K562 (cell line): ENCODE results near the gene MASP1. TPM values are rescaled to one million over a fixed set of nuclear protein-coding genes. Genes with fewer than 3 reads are reported as not detected.

ENCODE experiments used
- ATAC-seq: fragments of 200-7000 bp; cut with Tn5 transposase; 3 replicates; pipeline ENCODE4 v1.9.1; 2020; ENCODE audit warnings: moderate library complexity
- BruUV-seq: library from RNA; stranded (reverse); fragments of 400-500 nt; replicated peaks from 2 replicates; lab custom pipeline; 2021; lab: Mats Ljungman, UMichigan
- CTCF ChIA-PET: fragments of 300-600 bp; formaldehyde crosslinking; extraction: SDS; loops from one replicate; lab custom pipeline; 2021; ENCODE audit warnings: low intra/inter-chr PET ratio; lab: Yijun Ruan, JAX
- POLR2A ChIA-PET: fragments of 300-600, 350-650 bp; sonication (Branson Sonifier 250); formaldehyde crosslinking; extraction: SDS; loops from one replicate; lab custom pipeline; 2021; ENCODE audit warnings: antibody characterized with exemption, inconsistent platforms; lab: Yijun Ruan, JAX
- DNase-seq, 4 experiments: peaks; one replicate each; pipeline versions ENCODE4 v3.0.0 to v3.0.0-alpha.2; 2011 to 2018; ENCODE audit warnings: low spot score in 3 of 4, mixed read lengths in 3 of 4; ENCODE audit errors: extremely low read depth in 1 of 4
- FAIRE-seq: peaks from 2 replicates; lab custom pipeline; 2011; peaks lifted over from hg19 to GRCh38; lab: Jason Lieb, UNC
- H2AFZ ChIP-seq: 2 replicates; pipeline ENCODE4 v1.6.0; 2011; ENCODE audit warnings: low read depth, low read length, control low read depth, inconsistent platforms
- H3K27ac ChIP-seq: fragments of 200-600 bp; 3 replicates; pipeline ENCODE4 v1.8.0; 2011; ENCODE audit warnings: low read depth, mild to moderate bottlenecking, control low read depth, inconsistent platforms, low read length, moderate library complexity, mixed read lengths; ENCODE audit errors: extremely low read depth
- H3K27me3 ChIP-seq, 2 experiments: fragments of 300-600 bp in 1 of 2; 2 replicates in 1 of 2; 3 replicates in 1 of 2; pipeline versions ENCODE4 v1.6.0 to v1.8.0; 2011; ENCODE audit warnings: inconsistent platforms in 2 of 2, low read length in 2 of 2, mild to moderate bottlenecking in 1 of 2, mixed read lengths in 1 of 2, moderate library complexity in 1 of 2; ENCODE audit not compliant: control insufficient read depth in 2 of 2, insufficient read depth in 2 of 2
- H3K36me3 ChIP-seq: fragments of 300-600 bp; 3 replicates; pipeline ENCODE4 v1.8.0; 2011; ENCODE audit warnings: mild to moderate bottlenecking, low read length, inconsistent platforms; ENCODE audit not compliant: control insufficient read depth, insufficient read depth
- H3K4me1 ChIP-seq, 2 experiments: fragments of 200-600 bp in 1 of 2; replicated peaks in 1 of 2; 2 replicates in 1 of 2; 3 replicates in 1 of 2; pipeline versions ENCODE4 v1.5.1 to v1.8.0; 2011; ENCODE audit warnings: inconsistent platforms in 2 of 2, low read length in 2 of 2, mild to moderate bottlenecking in 1 of 2, mixed read lengths in 1 of 2, moderate library complexity in 1 of 2; ENCODE audit not compliant: control insufficient read depth in 2 of 2, insufficient read depth in 2 of 2
- H3K4me2 ChIP-seq: 2 replicates; pipeline ENCODE4 v1.6.1; 2011; ENCODE audit warnings: low read length, control low read depth, inconsistent platforms, mixed read lengths; ENCODE audit not compliant: insufficient read depth
- H3K4me3 ChIP-seq: fragments of 200-600 bp; sonication (generic), shearing (Covaris generic); 2 replicates; pipeline ENCODE4 v1.5.1; 2016; ENCODE audit warnings: control low read depth, inconsistent platforms
- H3K79me2 ChIP-seq: fragments of 200-600 bp; 3 replicates; pipeline ENCODE4 v1.8.0; 2011; ENCODE audit warnings: low read length, inconsistent platforms; ENCODE audit not compliant: control insufficient read depth, insufficient read depth
- H3K9ac ChIP-seq, 2 experiments: 2 replicates each; pipeline versions ENCODE4 v1.6.0 to v1.6.1; 2011; ENCODE audit warnings: low read depth in 2 of 2, low read length in 2 of 2, control low read depth in 1 of 2, inconsistent platforms in 1 of 2, mild to moderate bottlenecking in 1 of 2, mixed read lengths in 1 of 2; ENCODE audit not compliant: insufficient read depth in 1 of 2
- H3K9me1 ChIP-seq: one replicate; pipeline ENCODE4 v1.6.0; 2011; ENCODE audit warnings: inconsistent platforms, mild to moderate bottlenecking, low read length, moderate library complexity; ENCODE audit not compliant: control insufficient read depth, insufficient read depth
- H3K9me3 ChIP-seq: replicated peaks from 2 replicates; pipeline ENCODE4 v1.5.1; 2011; ENCODE audit warnings: low read depth, low read length, inconsistent platforms; ENCODE audit not compliant: control insufficient read depth, insufficient read depth
- H4K20me1 ChIP-seq: replicated peaks from 2 replicates; pipeline ENCODE4 v1.6.1; 2011; ENCODE audit warnings: low read length, inconsistent platforms, mixed read lengths; ENCODE audit not compliant: control insufficient read depth, insufficient read depth
- ARID2 ChIP-seq: fragments of 450-650 bp; IDR thresholded peaks from 2 replicates; pipeline ENCODE4 v1.6.1; 2017; ENCODE audit warnings: antibody characterized with exemption, mild to moderate bottlenecking
- CC2D1A ChIP-seq: fragments of 450-650 bp; IDR thresholded peaks from 2 replicates; pipeline ENCODE4 v1.6.1; 2017; ENCODE audit warnings: mild to moderate bottlenecking
- HNRNPH1 ChIP-seq: fragments of 200-400 bp; formaldehyde crosslinking; optimal IDR thresholded peaks from 2 replicates; pipeline ENCODE3; 2017; ENCODE audit warnings: low read depth, mild to moderate bottlenecking, low read length, moderate library complexity
- PTTG1 ChIP-seq: fragments of 450-650 bp; IDR thresholded peaks from 2 replicates; pipeline ENCODE4 v1.6.1; 2016; ENCODE audit warnings: low read depth, mild to moderate bottlenecking, missing genetic modification characterization, missing compliant biosample characterization
- SMC3 ChIP-seq: conservative IDR thresholded peaks from 2 replicates; pipeline ENCODE4 v1.6.1; 2011; ENCODE audit warnings: low read depth, low read length, improper control_type of control experiment; ENCODE audit not compliant: insufficient read depth
- ZNF282 ChIP-seq: sonication (generic); formaldehyde crosslinking; IDR thresholded peaks from 2 replicates; pipeline ENCODE4 v1.8.1; 2023; ENCODE audit warnings: missing genetic modification reagents
- ZNF384 ChIP-seq: IDR thresholded peaks from 2 replicates; pipeline ENCODE4 v1.6.1; 2012; ENCODE audit warnings: low read depth, low read length, improper control_type of control experiment
- WGBS: fragments of 100-300 bp; shearing (Covaris generic); methylation state at CpG from one replicate; pipeline ENCODE4 v1.1.6; 2016; ENCODE audit warnings: low coverage, mixed read lengths; ENCODE audit not compliant: insufficient coverage; ENCODE audit errors: missing lambda C conversion rate; 5-methylcytosine and 5-hydroxymethylcytosine counted together
- in situ Hi-C: fragments of 300-500 bp; cut with MboI; formaldehyde crosslinking; loops from 4 replicates; pipeline ENCODE4 v1.15.0; 2018; ENCODE audit warnings: inconsistent platforms, mixed read lengths
- intact Hi-C: fragments of 100-400 bp; cut with micrococcal nuclease; formaldehyde crosslinking; loops from 2 replicates; pipeline ENCODE4 v1.14.2; 2022
- polyA plus RNA-seq, 8 experiments: library from polyadenylated mRNA; depleted of rRNA in 4 of 8; stranded (reverse) in 5 of 8; unstranded in 3 of 8; fragments of >200 nt; fragmentation: Nextera tagmentation in 2 of 8; fragmentation: Illumina TruSeq in 1 of 8; extraction: Ambion mirVana in 2 of 8; extraction: Trizol in 1 of 8; gene quantifications; 2 replicates each; pipeline versions ENCODE4 v1.2.1 to v1.2.3, GENCODE V29; 2011 to 2014; ENCODE audit warnings: inconsistent platforms in 1 of 8, missing spikeins in 1 of 8
- total RNA-seq, 7 experiments: library from RNA; depleted of rRNA in 6 of 7; stranded (reverse); fragments of >200 nt in 6 of 7; fragmentation: Illumina TruSeq in 2 of 7; extraction: Trizol in 2 of 7; gene quantifications; 2 replicates each; pipeline versions ENCODE4 v1.2.1 to v1.2.3, GENCODE V29; 2011 to 2021; ENCODE audit warnings: low replicate concordance in 1 of 7
- TF ChIP-seq, protein P1 (sequence below), 3 experiments: IDR thresholded peaks in 2 of 3; conservative IDR thresholded peaks in 1 of 3; 2 replicates each; pipeline ENCODE4 v1.5.1; 2011 to 2012; ENCODE audit warnings: low read length in 3 of 3, mild to moderate bottlenecking in 3 of 3, control low read depth in 2 of 3, improper control_type of control experiment in 1 of 3, inconsistent platforms in 1 of 3, low read depth in 1 of 3, mixed read lengths in 1 of 3, moderate library complexity in 1 of 3; ENCODE audit not compliant: insufficient read depth in 2 of 3
- TF ChIP-seq, protein P2 (sequence below), 2 experiments: fragments of 450-650 bp; formaldehyde crosslinking in 1 of 2; IDR thresholded peaks; 2 replicates each; pipeline versions ENCODE4 v1.4.0 to v1.6.1; 2014 to 2020; ENCODE audit warnings: mild to moderate bottlenecking in 2 of 2, borderline replicate concordance in 1 of 2, low read depth in 1 of 2

The MASP1 gene
- total and polyA plus RNA-seq, 9 of the 15 experiments (the other 6 are each of a cell fraction or from before 2014, with no cell fraction given), result 0.03 to 0.24 (median 0.20) TPM; not detected in 3

DNA sequence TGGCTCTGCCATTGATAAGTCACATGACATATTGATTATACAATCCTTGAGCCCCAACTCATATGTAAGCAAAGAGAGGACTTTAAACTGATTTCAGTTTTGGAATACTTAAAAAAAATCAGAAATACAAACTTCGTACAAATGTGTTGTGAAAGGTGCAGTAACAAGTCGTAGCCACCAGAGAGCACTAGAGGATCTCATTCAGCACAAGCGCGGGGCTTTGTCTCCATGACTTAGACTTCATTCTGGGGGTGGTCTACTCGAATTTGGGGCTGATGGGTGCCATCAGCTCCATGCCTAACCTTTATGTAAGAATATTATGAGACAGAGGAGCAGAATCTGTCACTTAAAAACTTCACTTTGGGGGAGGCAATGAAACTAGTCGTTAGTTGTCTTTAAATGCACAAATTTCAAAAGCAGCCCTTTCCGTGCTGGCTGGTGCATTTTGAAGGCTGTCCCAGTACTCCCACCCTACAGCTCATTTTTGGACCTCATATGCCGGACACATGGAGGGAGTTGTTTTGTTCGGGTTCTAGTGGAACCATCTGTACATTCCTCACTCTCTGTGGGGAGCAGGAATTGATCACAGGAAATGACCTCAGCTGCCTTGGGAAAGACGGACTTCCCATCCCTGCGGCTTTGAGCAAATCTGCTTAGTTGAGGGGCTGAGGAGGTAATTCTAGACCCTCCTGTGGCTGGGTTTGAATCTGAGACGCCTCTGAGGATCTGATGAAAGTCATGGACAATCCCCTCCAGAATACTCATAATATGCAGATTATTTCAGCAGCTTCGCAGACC is 27.5 kb upstream of the MASP1 start:
- H3K4me1 ChIP-seq, result no peaks in the 10 kb centered on the region; a peak in 1 of 5 replicates
- FAIRE-seq, result peak; percentile 93
- H3K79me2 ChIP-seq, result no peaks in the 10 kb centered on the region
- ChIA-PET CTCF (interaction anchor here (0.5 to 6.0 kb wide), 9 partner anchors 24 to 1636 kb away, joined by 3 to 147 read pairs (median 3); no protein-coding TSS in a partner anchor), POLR2A (interaction anchor here (0.7 to 2.9 kb wide), 4 partner anchors 14 to 360 kb away, joined by 3 to 15 read pairs (median 4); no protein-coding TSS in a partner anchor)
- H3K36me3 ChIP-seq, result no peaks in the 10 kb centered on the region
- H3K9ac ChIP-seq, result no peak overlapping the region; a peak in 1 of 4 replicates
- no peaks in the 10 kb centered on the region for H3K9me1 ChIP-seq
- H3K27ac ChIP-seq, result no peak overlapping the region
- no peaks in the 10 kb centered on the region for H3K9me3 ChIP-seq
- in situ Hi-C loops, result loop anchor here (5.0 kb wide), 1 partner anchor 358 kb away; no protein-coding TSS in a partner anchor
- no peaks in the 10 kb centered on the region for H4K20me1 ChIP-seq
- intact Hi-C loops, result loop anchor here (1.0 to 10.0 kb wide), 6 partner anchors 99 to 1638 kb away; no protein-coding TSS in a partner anchor
- no TSS peak for BruUV-seq
- H3K27me3 ChIP-seq, result no peaks in the 10 kb centered on the region; a peak in 1 of 5 replicates
- WGBS, result 2% methylated on average over 13 of the region's 13 CpGs
- H3K4me2 ChIP-seq, result peak overlapping the region; percentile 22; the same call in 1 of the 2 replicates
- peak; percentile 76 for ATAC-seq
- peak overlapping the region; percentile 58 for H2AFZ ChIP-seq
- no peak overlapping the region for H3K4me3 ChIP-seq
- peak; percentile 53 to 66 (median 62) for DNase-seq
- TF ChIP-seq ZNF384 (peak; percentile 42; the same call in 1 of the 2 replicates), ARID2 (peak; percentile 50; the same call in 1 of the 2 replicates), CC2D1A (peak; percentile 50; the same call in 1 of the 2 replicates), PTTG1 (tag) (no peak), SMC3 (peak; percentile 94), ZNF282 (CRISPR knock-in tag) (no peak), HNRNPH1 (no peak)
- TF ChIP-seq, protein P1, sequence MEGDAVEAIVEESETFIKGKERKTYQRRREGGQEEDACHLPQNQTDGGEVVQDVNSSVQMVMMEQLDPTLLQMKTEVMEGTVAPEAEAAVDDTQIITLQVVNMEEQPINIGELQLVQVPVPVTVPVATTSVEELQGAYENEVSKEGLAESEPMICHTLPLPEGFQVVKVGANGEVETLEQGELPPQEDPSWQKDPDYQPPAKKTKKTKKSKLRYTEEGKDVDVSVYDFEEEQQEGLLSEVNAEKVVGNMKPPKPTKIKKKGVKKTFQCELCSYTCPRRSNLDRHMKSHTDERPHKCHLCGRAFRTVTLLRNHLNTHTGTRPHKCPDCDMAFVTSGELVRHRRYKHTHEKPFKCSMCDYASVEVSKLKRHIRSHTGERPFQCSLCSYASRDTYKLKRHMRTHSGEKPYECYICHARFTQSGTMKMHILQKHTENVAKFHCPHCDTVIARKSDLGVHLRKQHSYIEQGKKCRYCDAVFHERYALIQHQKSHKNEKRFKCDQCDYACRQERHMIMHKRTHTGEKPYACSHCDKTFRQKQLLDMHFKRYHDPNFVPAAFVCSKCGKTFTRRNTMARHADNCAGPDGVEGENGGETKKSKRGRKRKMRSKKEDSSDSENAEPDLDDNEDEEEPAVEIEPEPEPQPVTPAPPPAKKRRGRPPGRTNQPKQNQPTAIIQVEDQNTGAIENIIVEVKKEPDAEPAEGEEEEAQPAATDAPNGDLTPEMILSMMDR (IDR thresholded peaks at IDR 0.05 in 2 of 3, conservative IDR thresholded peaks at IDR 0.05 in 1 of 3; ENCODE audit: insufficient read depth in 2 of 3, low read depth in 1 of 3, low read length in 3 of 3), result peak; percentile 78 to 91 (median 84)
- TF ChIP-seq, protein P2, sequence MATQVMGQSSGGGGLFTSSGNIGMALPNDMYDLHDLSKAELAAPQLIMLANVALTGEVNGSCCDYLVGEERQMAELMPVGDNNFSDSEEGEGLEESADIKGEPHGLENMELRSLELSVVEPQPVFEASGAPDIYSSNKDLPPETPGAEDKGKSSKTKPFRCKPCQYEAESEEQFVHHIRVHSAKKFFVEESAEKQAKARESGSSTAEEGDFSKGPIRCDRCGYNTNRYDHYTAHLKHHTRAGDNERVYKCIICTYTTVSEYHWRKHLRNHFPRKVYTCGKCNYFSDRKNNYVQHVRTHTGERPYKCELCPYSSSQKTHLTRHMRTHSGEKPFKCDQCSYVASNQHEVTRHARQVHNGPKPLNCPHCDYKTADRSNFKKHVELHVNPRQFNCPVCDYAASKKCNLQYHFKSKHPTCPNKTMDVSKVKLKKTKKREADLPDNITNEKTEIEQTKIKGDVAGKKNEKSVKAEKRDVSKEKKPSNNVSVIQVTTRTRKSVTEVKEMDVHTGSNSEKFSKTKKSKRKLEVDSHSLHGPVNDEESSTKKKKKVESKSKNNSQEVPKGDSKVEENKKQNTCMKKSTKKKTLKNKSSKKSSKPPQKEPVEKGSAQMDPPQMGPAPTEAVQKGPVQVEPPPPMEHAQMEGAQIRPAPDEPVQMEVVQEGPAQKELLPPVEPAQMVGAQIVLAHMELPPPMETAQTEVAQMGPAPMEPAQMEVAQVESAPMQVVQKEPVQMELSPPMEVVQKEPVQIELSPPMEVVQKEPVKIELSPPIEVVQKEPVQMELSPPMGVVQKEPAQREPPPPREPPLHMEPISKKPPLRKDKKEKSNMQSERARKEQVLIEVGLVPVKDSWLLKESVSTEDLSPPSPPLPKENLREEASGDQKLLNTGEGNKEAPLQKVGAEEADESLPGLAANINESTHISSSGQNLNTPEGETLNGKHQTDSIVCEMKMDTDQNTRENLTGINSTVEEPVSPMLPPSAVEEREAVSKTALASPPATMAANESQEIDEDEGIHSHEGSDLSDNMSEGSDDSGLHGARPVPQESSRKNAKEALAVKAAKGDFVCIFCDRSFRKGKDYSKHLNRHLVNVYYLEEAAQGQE (IDR thresholded peaks at IDR 0.05; ENCODE audit: borderline replicate concordance), result peak; percentile 89
- TF ChIP-seq, protein P2 (CRISPR knock-in tag; IDR thresholded peaks at IDR 0.05; ENCODE audit: low read depth), result no peak
